Activated naive CD8-positive, alpha-beta T cell treated with anti-CD3 and anti-CD28 coated beads, Interleukin-2, amount 50 U/mL, for 24 hours (primary cell): Measurements from ENCODE around the gene ADAMTS16.

Source experiments
- ATAC-seq: fragments of 150-1000 bp; cut with Tn5 transposase; one replicate; pipeline ENCODE4 v1.10.0; 2021
- DNase-seq: peaks from one replicate; pipeline ENCODE4 v3.0.0; 2021
- H3K27ac Mint-ChIP-seq: one replicate; pipeline ENCODE4 v1.8.0; 2021; ENCODE audit warnings: mild to moderate bottlenecking, mixed read lengths
- H3K27me3 Mint-ChIP-seq: one replicate; pipeline ENCODE4 v1.8.0; 2021; ENCODE audit warnings: mixed read lengths
- H3K36me3 Mint-ChIP-seq: one replicate; pipeline ENCODE4 v1.8.0; 2021; ENCODE audit warnings: low read depth, mixed read lengths
- H3K4me1 Mint-ChIP-seq: one replicate; pipeline ENCODE4 v1.8.0; 2021; ENCODE audit warnings: mixed read lengths
- H3K4me3 Mint-ChIP-seq: one replicate; pipeline ENCODE4 v1.8.0; 2021; ENCODE audit warnings: mild to moderate bottlenecking, moderate library complexity, mixed read lengths
- H3K9me3 Mint-ChIP-seq: one replicate; pipeline ENCODE4 v1.8.0; 2021; ENCODE audit warnings: mixed read lengths

Gene ADAMTS16

DNA sequence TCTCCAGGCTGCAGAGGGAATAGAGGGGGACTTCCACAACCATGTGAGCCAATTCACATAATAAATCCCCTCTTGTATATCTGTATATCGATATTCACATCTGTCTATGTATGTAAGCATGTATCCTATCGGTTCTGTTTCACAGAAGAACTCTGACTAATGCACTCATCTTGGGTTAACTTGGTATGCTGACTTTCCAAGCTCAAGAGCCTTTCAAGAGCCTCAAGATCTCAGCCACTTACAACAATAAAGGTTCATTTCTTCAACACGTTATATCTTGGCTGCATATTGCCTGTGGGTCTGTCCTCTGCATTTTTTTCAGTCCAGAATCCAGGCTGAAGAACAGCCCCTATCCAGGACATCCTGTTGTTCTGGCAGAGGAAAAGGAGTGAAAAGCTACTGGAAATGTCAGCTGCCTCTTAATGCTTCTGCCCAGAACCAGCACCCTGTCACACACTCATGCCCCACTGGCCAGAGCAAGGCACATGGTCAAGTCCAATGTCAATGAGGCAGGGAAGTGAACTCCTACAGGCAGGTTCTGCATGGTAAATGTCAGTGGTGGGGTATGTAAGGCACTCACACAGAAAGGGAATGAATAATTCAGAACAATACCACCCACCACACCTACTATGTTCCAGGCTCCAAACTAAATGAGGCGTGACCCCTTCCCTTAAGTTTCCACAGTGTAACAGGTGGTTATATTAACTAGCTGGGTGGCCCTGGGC is 190.8 kb downstream of the ADAMTS16 start:
- H3K27ac Mint-ChIP-seq = no peak overlapping the region
- no peaks in the 10 kb centered on the region for H3K4me1 Mint-ChIP-seq
- no peak for DNase-seq
- peaks cover 4% of the 10 kb centered on the region for H3K27me3 Mint-ChIP-seq
- H3K9me3 Mint-ChIP-seq = peaks cover 16% of the 10 kb centered on the region
- peaks cover 2% of the 10 kb centered on the region for H3K36me3 Mint-ChIP-seq
- ATAC-seq = no peak
- H3K4me3 Mint-ChIP-seq = no peak overlapping the region

DNA sequence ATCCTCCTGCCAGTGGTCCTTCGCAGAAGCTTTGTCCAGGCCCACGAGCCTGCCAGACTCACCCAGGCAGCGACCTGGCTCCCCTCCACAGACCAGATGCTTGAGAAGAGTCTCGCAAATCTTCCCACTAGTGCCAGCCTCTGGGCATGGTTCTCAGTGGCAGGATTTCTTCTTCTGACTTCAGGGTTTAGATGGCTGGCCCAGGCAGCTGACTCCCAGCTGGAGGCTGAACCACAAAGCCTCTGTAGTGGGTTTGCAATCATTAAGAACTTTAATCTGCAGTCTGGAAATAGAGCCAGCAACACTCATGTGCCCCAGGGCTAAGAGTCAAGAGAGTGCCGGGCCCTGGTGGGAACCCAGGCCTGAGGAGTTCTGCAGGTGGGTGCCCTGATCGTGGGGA is 191.7 kb downstream of the ADAMTS16 start:
- DNase-seq = no peak
- ATAC-seq = no peak
- Mint-ChIP-seq H3K4me1 (no peaks in the 10 kb centered on the region), H3K9me3 (peaks cover 16% of the 10 kb centered on the region), H3K27me3 (peaks cover 4% of the 10 kb centered on the region), H3K36me3 (peaks cover 2% of the 10 kb centered on the region), H3K27ac (no peak overlapping the region), H3K4me3 (no peak overlapping the region)

DNA sequence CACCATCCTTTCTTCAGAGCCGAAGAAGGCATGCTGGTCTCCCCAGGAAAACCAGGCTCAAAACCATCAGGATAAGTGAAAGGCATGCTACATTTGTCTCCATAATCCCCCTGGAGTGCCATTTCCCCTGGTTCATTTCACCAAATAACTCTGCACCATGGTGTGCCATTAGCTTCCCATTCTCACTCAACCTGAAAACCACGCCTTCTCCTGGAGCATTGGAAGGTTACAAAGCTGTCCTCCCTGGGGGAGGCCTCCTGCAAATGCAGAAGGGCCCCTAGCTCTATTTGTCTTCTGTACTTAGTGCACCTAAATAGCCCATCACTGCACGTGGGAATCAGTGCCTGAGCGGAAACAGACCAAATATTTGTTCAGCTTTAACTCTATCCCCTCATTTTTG is 192.2 kb downstream of the ADAMTS16 start:
- Mint-ChIP-seq H3K27me3 (peaks cover 4% of the 10 kb centered on the region), H3K9me3 (peaks cover 16% of the 10 kb centered on the region), H3K4me3 (no peak overlapping the region), H3K4me1 (no peaks in the 10 kb centered on the region), H3K36me3 (peaks cover 2% of the 10 kb centered on the region), H3K27ac (no peak overlapping the region)
- ATAC-seq (no peak), DNase-seq (no peak)

DNA sequence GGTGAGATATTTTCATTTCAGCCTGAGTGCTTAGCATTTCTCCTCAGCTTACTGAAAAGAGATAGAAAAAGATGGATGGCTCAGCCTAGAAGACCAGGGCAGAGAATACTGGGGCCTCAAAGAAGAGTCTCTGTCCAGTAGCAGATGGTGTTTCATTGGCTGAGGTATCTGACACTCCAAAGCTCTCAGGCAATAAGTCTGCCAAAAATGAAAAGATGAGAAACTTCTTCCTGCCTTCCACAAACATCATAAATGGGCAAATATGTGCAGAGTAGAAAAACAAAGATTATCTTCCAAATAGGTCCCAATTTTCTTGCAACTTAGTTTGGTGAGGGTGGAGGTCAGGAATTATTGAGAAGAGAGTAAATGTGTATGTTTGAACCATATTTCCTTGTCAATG is 195.0 kb downstream of the ADAMTS16 start:
- H3K4me3 Mint-ChIP-seq = no peak overlapping the region
- H3K4me1 Mint-ChIP-seq = no peaks in the 10 kb centered on the region
- peaks cover 2% of the 10 kb centered on the region for H3K36me3 Mint-ChIP-seq
- no peak for ATAC-seq
- no peaks in the 10 kb centered on the region for H3K9me3 Mint-ChIP-seq
- H3K27ac Mint-ChIP-seq = no peak overlapping the region
- no peak for DNase-seq
- no peaks in the 10 kb centered on the region for H3K27me3 Mint-ChIP-seq

DNA sequence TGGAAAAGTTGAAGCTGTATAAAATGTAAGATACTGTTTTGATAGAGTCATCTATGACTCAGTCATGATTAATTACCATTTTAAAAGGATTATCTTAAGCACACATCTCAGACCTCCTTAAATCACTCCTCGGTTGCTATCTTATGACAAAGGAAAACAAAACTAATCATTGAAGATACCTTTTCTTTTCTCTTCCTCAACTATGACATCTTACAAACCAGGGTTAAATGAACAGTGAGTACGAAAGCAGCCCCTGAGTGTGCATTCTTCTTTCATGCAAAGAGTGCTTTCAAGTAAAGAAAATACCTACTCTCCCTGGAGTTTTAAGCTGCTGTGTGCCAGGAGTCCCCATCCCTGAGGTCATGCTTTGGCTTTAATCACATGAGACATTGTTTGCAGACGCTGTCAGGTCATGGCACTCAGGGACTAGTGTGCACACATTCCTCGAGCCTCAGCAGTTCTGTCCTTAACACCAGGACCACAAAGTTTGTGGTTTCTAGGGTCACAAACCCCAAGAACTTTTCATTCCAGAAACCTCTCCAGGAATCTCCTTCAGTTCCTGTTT is 195.7 kb downstream of the ADAMTS16 start:
- no peaks in the 10 kb centered on the region for H3K9me3 Mint-ChIP-seq
- H3K36me3 Mint-ChIP-seq = peaks cover 2% of the 10 kb centered on the region
- no peaks in the 10 kb centered on the region for H3K27me3 Mint-ChIP-seq
- no peak overlapping the region for H3K4me3 Mint-ChIP-seq
- ATAC-seq (no peak), DNase-seq (no peak)
- no peak overlapping the region for H3K27ac Mint-ChIP-seq
- no peaks in the 10 kb centered on the region for H3K4me1 Mint-ChIP-seq

DNA sequence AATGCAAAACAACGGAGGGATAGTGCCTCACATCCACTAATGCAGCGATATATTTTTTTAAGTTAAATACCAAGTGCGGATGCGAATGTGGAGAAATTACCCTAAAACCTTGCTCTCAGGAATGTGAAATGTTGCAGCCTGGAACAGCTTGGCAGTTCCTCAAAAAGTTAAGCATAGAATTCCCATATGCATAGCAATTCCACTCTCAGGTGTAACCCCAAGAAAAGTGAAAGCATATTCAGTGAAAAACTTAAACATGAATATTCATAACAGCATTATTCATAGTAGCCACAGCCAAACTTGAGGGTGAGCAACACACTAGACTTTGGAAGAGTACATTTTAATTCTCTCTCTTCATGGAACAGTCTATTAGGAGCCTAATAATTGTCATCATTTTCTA is 199.1 kb downstream of the ADAMTS16 start:
- H3K4me3 Mint-ChIP-seq = no peak overlapping the region
- H3K27me3 Mint-ChIP-seq = no peaks in the 10 kb centered on the region
- DNase-seq (no peak), ATAC-seq (no peak)
- no peaks in the 10 kb centered on the region for H3K4me1 Mint-ChIP-seq
- H3K36me3 Mint-ChIP-seq = peaks cover 2% of the 10 kb centered on the region
- H3K9me3 Mint-ChIP-seq = no peaks in the 10 kb centered on the region
- H3K27ac Mint-ChIP-seq = no peak overlapping the region

DNA sequence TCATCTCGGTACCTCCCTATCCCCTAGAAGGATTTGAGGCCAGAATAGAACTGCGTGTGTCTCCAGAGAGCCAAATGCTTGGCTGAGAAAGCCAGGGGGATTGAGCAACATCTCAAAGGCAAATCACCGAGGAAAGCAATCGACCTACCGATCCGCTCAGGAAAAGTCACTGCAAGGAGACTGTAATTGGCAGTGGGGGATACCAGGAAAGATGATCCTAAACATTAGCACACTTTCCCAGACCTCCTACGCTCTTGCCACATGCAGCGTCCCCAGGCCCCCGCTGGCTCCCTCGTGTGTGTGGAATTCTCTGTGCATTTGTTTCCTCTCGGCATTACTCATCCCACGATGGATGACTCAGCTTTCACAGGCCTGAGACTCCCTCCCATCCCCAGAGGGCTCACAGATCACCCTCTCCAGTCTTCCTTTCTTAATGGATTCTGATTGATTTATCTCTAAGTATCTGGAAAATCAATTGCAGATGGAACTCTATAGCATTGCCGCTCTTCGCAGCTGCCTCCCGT is 200.1 kb downstream of the ADAMTS16 start:
- H3K4me1 Mint-ChIP-seq = no peaks in the 10 kb centered on the region
- H3K36me3 Mint-ChIP-seq = no peaks in the 10 kb centered on the region
- H3K9me3 Mint-ChIP-seq = no peaks in the 10 kb centered on the region
- H3K4me3 Mint-ChIP-seq = no peak overlapping the region
- no peak for DNase-seq
- no peak for ATAC-seq
- no peaks in the 10 kb centered on the region for H3K27me3 Mint-ChIP-seq
- H3K27ac Mint-ChIP-seq = no peak overlapping the region

DNA sequence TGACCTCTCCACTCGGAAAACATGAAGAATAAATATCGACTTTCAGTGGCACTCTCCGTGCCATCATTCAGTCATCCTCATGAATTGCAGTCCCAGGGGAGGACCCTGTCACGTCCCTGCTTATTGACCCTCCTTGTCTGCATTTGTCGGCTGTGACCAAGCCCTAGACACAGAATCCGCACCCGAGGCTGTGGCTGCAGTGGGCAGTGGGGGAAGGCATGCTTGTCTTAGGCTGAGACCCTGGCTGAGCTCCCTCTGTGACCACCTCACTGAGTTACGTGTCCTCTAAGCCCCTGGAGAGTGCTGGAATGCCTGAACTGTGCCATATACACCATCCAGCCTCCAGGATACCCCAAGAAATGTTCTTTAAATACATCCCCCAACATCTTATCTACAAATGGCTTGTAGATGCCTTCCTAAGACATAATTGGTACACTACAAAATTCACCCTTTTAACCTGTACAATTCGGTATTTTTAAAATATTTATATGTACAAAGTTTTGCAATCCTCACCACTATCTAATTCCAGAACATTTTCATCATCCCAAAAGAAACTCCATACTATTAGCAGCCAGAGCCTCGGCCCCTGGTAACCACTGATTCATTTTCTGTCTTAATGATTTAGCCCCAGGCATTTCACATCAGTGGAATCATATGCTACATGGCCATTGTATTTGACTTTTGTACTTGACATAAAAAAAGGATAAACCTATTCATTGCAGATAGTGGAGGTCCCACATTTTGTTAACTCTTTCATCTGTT is 201.6 kb downstream of the ADAMTS16 start:
- ATAC-seq = no peak
- H3K36me3 Mint-ChIP-seq = no peaks in the 10 kb centered on the region

DNA sequence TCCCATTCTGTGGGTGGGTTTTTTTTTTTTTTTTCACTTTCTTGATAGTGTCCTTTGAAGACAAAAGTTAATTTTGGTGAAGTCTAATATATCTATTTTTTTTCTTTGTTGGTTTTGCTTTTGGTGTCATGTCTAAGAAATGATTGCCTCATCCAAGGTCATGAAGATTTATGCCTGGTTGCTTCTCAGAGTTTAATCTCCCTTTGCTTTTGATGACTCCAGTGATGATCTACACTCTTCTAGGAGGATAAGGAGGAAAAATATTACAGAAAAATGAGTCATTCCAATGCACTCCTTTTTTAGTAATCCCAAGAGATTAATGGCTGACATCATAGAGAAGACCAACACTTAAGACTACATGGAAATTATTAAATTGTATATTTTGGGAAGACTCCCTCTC is 202.7 kb downstream of the ADAMTS16 start:
- DNase-seq (no peak), ATAC-seq (no peak)
- H3K36me3 Mint-ChIP-seq = no peaks in the 10 kb centered on the region

More for the DNA sequence above, 201.6 kb downstream of the ADAMTS16 start:
- H3K4me3 Mint-ChIP-seq = no peak overlapping the region
- H3K4me1 Mint-ChIP-seq = no peaks in the 10 kb centered on the region
- no peaks in the 10 kb centered on the region for H3K9me3 Mint-ChIP-seq
- no peaks in the 10 kb centered on the region for H3K27me3 Mint-ChIP-seq
- DNase-seq = no peak
- no peak overlapping the region for H3K27ac Mint-ChIP-seq

DNA sequence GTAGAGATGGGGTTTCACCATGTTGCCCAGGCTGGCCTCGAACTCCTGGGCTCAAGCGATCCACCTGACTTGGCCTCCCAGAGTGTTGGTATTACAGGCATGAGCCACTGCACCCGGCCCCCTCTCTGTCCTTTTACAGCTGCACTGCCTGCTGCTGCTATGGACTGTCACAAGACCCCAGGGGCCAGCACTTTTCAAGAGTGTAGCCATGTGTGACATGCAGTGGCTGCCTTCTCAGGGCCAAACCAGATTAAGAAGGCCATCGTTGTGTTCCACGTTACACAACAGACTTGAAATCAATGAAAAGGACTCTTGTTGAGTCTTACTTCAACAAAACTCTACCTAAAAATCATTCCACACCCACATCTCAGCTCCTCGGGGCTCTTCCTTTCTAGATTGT is 203.4 kb downstream of the ADAMTS16 start:
- ATAC-seq = no peak
- Mint-ChIP-seq H3K9me3 (no peaks in the 10 kb centered on the region), H3K27me3 (peaks cover 2% of the 10 kb centered on the region), H3K4me3 (no peak overlapping the region), H3K27ac (no peak overlapping the region), H3K36me3 (no peaks in the 10 kb centered on the region), H3K4me1 (no peaks in the 10 kb centered on the region)
- DNase-seq = no peak

More for the DNA sequence above, 202.7 kb downstream of the ADAMTS16 start:
- no peaks in the 10 kb centered on the region for H3K9me3 Mint-ChIP-seq
- H3K27me3 Mint-ChIP-seq = no peaks in the 10 kb centered on the region
- H3K27ac Mint-ChIP-seq = no peak overlapping the region
- no peaks in the 10 kb centered on the region for H3K4me1 Mint-ChIP-seq
- no peak overlapping the region for H3K4me3 Mint-ChIP-seq

DNA sequence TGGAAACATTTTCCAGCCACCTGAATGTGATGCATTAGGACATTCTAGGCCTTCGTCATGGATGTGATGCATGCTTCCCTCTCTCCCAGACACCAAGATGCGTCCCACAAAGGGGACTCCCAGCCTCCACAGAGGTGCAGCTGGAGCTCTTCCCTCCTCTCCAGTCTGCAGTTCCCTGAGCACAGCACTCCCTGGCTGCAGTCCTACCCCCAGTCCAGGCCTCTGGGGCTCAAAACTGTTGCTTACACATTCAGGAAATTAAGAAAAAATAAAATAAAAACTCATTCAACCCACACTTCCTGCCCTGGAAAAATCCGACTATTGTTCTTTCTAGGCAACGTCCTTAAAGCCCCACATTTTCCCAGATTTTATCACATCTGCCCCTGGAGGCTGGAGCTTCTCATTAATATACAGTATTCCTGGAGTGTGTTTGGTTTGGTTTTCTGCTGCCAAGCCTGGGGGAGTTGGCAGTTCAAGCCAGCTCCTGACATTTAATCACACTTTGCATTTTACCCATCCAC is 204.0 kb downstream of the ADAMTS16 start:
- Mint-ChIP-seq H3K27ac (no peak overlapping the region), H3K4me1 (no peaks in the 10 kb centered on the region)
- no peak for ATAC-seq

DNA sequence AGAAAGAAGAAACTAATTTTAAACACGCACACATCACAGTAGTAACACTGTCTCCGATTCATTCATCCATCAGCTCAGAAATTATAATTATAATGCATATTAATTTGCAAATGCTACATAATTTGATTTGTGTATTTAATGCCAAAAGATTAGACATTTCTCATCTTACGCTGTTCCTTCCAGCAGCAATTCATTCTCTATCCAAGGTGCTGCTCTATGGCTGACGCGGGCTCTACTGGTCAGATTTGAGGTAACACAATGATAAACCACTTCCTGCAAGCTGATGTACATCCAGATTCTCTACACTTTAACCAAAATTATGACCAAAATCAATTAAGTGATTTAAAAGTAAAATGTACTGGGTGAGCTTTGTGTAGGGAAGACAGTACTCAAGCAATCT is 204.5 kb downstream of the ADAMTS16 start:
- no peaks in the 10 kb centered on the region for H3K9me3 Mint-ChIP-seq
- no peaks in the 10 kb centered on the region for H3K36me3 Mint-ChIP-seq
- H3K27me3 Mint-ChIP-seq = peaks cover 2% of the 10 kb centered on the region
- H3K27ac Mint-ChIP-seq = no peak overlapping the region
- H3K4me1 Mint-ChIP-seq = no peaks in the 10 kb centered on the region
- no peak for ATAC-seq
- DNase-seq = no peak
- no peak overlapping the region for H3K4me3 Mint-ChIP-seq

More for the DNA sequence above, 204.0 kb downstream of the ADAMTS16 start:
- H3K27me3 Mint-ChIP-seq = peaks cover 2% of the 10 kb centered on the region
- H3K4me3 Mint-ChIP-seq = no peak overlapping the region
- no peak for DNase-seq
- no peaks in the 10 kb centered on the region for H3K36me3 Mint-ChIP-seq
- no peaks in the 10 kb centered on the region for H3K9me3 Mint-ChIP-seq

DNA sequence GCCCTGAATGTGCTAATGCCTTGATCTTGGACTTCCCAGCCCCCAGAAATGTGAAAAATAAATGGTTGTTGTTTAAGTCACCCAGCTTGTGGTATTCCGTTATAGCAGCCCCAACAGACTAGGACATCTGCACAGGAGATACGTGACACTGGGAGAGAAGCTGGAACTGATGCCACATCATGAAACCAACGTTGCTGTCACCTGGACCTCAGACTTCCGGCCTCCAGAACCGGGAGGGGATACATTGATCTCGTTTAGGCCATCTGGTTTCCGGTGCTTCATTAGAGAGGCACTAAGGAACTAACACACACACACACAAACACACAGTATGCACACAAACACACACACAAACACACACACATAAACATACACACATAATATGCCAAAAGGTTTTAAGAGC is 207.3 kb downstream of the ADAMTS16 start:
- Mint-ChIP-seq H3K9me3 (no peaks in the 10 kb centered on the region), H3K27ac (no peak overlapping the region), H3K4me1 (no peaks in the 10 kb centered on the region), H3K36me3 (no peaks in the 10 kb centered on the region), H3K27me3 (peaks cover 2% of the 10 kb centered on the region), H3K4me3 (no peak overlapping the region)
- DNase-seq (no peak), ATAC-seq (no peak)

DNA sequence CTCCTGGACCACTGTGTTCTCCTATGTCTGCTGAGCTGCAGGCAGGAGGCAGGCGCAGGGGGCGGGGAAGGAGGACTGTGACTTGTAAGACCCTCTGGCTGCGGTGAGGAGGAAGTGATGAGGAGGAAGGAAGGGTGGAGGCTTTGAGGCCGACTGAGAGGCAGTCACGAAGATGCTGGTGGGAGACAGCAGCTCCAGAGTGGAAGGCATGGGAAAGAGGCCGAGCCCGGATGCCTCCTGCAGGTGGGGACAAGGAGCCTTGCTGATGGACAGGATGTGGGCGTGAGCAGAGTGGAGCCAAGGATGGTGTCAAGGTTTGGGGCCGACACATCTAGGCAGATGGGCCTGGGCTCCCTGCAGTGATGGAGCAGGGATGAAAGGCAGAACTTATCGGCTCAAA is 208.0 kb downstream of the ADAMTS16 start:
- H3K4me3 Mint-ChIP-seq = no peak overlapping the region
- H3K4me1 Mint-ChIP-seq = no peaks in the 10 kb centered on the region
- no peaks in the 10 kb centered on the region for H3K36me3 Mint-ChIP-seq
- DNase-seq (no peak), ATAC-seq (no peak)
- H3K27me3 Mint-ChIP-seq = peaks cover 2% of the 10 kb centered on the region
- H3K9me3 Mint-ChIP-seq = no peaks in the 10 kb centered on the region
- H3K27ac Mint-ChIP-seq = no peak overlapping the region

DNA sequence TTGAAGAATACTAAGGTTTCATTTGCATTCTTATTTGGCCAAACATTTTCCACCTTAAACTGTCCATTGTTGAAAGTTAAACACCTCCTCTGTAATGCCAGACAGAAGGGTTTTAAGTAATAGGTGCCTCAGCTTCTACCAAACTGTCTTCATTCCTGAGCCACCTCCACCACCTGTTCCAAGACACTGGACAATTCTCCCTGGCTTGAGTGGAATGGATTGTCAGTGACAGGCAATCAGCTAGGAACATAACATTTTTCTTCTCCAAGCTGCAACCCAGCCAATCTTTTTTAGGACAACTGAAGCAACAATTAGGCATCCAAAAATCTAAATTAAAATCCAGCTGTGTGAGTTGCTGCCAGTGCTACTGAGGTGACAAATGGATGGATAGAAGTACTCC is 208.4 kb downstream of the ADAMTS16 start:
- DNase-seq (no peak), ATAC-seq (no peak)
- Mint-ChIP-seq H3K27ac (no peak overlapping the region), H3K4me3 (no peak overlapping the region), H3K36me3 (no peaks in the 10 kb centered on the region), H3K4me1 (no peaks in the 10 kb centered on the region), H3K9me3 (no peaks in the 10 kb centered on the region), H3K27me3 (peaks cover 2% of the 10 kb centered on the region)
